Stimulated activated CD8-positive, alpha-beta memory T cell treated with anti-CD3 and anti-CD28 coated beads, Interleukin-7, amount 100 ng/mL, for 24 hours (primary cell): Measurements from ENCODE around the gene NT5C1B.
"Not testable (repeated sequence)": the region's sequence is repeated elsewhere in the genome, so short reads cannot be mapped to it uniquely, and the experiment has no call there.

Source experiments
- DNase-seq: peaks from one replicate; pipeline ENCODE4 v3.0.0-alpha.2; 2020; ENCODE audit warnings: low read depth

Gene NT5C1B

DNA sequence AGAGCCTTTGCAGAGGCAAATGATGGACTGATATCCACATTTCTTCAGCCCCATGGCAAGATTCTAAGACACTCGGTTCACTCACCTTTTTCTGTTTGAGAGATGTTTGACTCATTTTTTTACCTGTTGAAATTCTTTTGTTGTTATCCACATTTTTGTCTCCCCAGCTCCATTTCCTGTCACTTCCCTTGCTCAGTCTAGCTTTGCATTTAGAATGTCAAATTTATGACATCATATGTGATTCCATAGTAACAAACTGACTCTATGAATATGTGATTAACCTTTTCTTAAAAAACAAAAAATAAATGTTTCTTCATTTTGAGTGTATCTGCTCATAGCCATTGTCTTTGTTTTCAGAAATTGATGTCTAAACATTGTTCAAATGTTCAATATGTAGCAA is at the start of gene NT5C1B:
Gene NT5C1B (minus strand): TSS at position 216 of the 400 bp plus-strand sequence. CDS start 101 bp downstream, at position 115.
- DNase-seq, result no peak

DNA sequence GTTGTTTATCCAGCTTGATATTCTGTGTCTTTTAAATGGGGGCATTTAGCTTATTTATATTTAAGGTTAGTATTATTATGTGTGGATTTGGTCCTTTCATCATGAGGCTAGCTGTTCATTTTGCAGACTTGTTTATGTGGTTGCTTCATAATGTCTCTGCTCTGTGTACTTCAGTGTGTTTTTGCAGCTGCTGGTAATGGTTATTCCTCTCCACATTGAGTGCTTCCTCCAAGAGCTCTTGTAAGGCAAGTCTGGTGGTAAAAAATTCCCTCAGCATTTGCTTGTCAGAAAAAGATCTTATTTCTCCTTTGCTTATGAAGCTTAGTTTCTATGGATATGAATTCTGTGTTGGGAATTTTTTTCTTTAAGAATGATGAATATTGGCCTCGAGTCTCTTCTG is 47.8 kb upstream of the NT5C1B start:
- no peak for DNase-seq

DNA sequence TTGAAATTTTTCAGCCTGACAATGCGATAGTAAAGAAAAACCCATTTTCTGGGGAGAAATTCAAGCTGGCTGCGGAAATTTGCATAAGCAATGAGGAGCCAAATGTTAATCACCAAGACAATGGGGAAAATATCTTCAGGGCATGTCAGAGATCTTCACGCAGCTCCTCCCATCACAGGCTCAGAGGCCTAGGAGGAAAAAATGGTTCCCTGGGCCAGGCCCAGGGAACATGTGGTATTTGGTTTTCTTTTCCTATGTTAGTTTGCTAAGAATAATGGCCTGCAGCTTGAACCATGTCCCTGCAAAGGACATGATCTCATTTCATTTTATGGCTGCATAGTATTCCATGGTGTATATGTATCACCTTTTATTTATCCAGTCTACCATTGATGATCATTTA is 43.3 kb upstream of the NT5C1B start:
- not testable (repeated sequence) for DNase-seq

DNA sequence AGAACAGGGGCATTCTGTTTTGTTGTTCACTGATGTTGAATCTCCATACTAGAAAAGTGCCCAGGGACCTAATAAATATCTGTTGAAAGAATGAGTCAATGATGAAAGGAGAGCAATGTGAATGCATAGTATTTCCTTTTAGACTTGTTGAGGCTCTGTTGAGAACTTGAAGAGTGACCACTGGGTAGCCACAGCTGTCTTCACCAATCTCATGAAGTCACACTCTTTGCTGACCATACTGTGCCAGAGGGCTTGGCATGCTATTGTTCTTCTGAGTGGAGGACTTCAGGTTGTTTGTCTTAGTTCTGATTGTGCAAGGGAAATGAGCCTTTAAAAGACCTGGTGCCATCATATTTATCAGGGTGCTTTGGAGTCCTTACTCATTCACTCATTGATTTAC is 41.6 kb upstream of the NT5C1B start:
- DNase-seq, result no peak

DNA sequence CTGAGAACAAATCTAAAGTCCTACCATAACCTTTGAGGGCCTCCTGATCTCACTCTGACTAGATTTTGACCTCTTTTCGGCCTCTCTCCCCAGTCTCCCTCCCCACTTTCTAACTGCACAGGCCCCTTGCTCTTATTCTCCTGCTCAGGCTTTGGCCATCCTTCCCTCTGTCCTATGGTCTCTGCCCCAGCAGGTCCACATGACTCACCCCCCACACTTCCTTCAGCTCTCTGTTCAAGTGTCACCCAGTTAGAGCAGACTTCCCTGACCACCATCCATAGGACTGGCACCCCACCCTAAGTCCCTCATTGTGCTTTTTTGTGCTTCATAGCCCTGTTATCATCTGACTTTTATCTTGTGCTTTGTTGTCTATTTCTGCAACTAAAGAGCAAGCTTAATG is 41.2 kb upstream of the NT5C1B start:
- DNase-seq, result no peak

DNA sequence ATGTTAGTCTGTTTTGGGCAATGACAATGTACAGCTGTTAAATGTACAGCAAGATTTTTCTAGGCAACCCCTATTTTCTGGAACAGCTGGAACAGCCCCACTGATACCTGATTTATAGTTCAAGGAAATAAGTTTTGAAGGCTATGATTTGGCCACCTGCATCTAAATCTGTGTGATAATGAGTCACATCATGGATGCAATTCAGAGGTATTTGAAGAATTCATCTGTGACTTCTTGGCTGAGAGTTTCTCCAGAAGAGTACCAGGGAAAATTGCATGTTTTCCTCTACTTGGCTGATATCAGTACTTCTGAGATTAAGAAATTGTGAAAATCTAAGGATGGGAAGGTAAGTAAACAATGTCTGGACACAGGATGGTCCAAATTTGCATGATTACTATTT is 40.7 kb upstream of the NT5C1B start:
- DNase-seq, result no peak

DNA sequence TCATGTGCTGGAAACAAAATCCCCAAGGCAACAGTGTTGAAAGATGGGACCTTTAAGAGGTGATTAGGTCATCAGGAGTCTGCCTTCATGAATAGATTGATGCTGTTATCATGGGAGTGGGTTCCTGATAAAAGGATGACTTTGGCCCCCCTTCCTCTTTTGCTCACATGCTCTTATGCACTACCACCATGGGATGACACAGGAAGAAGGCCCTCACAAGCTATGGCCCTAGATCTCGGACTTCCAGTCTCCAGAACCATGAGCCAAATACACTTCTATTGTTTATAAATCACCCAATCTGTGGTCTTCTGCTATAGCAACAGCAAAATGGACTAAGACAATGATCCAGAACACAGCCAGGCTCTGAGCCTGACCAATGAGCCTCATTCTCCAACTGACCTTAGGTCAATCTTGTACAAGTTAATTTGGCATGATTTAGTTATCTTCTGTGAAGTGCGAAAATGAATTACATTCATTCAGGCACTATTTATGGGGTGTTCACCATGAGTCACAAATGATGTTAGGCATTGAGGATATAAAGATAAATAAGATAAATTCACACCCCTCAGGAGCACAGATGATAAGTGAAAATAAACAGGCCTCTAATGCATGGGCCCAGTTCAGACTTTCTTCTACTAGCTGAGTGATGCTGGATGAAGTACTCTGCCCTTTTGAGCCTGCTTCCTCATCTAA is 37.7 kb upstream of the NT5C1B start:
- DNase-seq, result no peak

DNA sequence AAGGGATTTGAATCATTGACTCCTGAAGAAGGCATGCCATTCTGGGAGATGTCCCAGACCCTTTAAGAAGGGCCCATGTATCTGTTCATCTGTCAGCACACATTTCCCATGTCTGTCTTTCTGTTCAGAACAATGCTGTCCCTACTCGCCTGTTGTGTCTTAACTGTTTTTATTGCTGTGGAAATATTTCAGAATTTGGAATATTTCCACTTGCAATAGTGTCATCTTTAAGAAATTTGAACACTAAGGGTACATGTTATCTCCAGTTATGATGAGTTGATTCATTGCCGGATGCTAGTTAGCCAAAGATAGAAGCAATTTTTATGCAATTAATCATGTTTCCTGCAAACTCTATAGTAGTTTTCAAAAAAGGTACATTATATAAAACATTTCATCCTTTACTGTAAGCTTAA is 36.9 kb upstream of the NT5C1B start:
- DNase-seq, result no peak

DNA sequence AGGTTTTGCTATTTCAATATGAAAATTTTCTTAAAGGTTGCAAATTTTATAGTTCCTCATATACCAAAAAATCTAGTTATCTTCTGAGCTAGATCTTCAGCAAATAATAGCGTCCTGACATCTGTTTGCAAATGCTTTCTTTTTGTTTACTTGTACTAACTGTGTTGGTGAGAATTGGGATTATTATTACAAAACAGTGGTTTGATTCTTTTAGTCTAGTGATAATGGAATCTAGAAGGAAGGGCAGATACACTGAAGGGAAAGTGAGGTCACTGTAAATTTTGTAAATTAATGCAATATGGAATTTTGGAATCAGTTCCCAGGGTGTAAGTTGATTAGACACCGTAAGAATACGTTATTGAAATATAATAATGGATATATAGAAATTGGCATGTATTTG is 36.2 kb upstream of the NT5C1B start:
- DNase-seq, result no peak

DNA sequence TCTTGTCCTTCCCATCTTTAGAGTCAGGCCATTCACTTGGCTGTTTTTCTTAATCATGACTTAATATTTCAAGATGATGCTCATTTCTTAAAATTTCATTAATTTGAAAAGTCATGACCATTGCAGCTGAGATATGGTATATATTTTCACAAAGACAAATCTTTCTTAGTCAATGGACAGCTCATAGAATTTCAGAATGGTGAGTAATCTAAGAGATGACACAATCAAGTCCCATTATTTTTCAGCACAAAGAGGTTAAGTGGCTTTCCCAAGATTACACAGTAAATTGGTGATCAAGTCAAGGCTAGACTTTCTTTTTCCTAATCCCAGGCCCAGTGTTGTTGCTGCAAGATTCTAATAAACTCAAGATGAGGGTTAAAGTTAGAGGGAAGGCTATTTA is 34.4 kb upstream of the NT5C1B start:
- no peak for DNase-seq

DNA sequence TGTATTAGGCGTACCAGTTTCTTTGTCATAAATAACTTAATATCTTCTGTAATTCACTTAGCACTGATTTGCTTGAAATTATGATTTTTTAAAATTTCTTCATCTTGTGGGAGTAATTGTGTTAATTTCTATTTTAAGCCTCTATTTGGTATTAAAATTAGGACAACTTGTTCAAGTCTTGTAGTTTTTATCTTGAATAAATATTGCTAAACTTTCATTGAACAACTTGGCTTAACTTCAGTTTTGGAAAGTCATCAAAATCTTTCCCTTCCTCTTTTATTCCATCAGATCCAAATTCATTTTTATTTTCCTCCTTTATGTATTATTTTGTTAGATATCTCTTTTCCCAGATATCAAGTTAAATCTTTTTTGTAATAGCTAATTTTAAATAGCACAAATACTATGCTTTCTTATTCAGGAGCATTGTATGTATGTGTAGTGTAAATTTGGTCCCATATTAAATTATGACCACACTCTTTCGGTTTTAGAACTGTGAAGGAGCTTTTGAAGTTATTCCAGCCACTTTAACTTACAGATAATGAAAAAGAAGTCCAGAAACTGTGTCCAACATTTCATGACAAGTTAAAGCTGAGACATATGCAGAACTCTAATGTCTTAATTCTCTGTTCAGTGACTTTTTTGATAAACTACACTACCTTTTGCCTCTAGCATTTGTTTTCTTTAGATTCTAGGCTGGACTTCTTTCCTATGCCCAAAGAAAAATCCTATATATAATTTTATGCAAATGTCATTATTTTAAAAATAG is 31.7 kb upstream of the NT5C1B start:
- no peak for DNase-seq

DNA sequence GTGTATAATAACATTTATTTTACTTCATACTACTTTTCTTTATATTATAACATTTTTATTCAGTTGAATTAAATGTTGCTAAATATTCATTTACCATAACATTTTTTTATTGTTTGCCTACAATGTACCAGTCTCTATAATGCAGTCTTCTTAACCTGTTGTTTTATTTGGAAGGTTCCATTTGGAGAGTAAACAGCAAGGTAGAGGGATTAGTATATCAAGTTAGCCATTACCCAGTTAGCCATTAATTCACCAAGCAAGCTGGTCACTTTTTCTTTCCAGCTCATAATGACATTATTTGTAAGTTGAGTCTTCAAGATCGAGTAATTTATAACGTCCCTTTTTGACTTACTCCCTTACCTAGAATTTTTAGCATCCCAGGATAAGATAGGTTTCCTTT is 29.7 kb upstream of the NT5C1B start:
- DNase-seq, result no peak

DNA sequence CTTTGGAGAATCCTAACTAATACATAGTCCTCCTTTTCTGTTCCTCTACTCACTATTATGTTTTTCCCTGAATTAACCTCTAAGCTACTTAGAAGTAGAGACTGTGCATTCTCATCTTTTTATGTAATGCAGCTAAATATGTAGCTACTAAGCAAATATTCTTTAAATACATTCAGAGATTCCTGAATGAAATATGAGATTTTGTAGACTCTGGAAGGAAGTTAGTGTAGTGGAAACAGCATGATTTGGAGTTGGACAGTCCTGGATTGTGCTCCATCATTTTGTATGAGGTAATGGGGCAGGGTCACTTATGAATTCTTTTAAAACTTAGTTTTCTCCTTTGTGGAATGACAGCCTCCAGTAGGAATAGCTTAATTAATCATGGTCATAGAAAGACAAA is 24.7 kb upstream of the NT5C1B start:
- no peak for DNase-seq

DNA sequence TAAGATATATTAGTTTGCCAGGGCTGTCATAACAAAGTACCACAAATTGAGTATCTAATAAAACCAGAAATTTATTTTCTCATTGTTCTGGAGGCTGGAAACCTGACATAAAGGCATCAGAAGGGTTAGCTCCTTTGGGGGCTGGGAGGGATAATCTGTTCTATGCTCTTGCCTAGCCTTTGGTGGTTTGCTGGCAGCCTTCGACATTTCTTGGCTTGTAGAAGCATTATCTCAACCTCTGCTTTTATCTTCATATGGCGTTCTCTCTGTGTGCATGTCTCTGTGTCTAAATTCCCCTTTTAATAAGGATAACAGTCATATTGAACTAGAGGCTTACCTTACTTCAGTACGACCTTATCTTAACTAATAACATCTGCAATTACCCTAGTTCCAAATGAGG is 22.8 kb upstream of the NT5C1B start:
- DNase-seq, result no peak

DNA sequence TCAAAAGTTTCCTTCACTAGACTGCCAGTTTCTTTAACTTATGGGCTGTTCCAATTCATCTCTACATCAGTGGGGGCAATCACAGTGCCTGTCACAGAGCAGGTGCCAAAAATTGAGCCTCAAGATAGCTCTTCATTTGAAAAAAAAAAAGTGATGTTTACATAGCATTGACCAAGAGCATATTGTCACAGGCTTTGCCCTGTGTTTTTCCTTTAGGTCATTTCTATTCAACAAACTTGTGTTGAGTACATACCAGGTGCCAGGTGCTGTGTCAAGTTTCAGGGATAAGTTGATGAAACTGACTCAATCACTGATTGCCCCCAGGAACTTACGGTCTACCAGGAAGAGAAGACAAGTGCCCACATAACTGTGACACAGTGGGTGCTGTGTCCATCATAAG is 22.2 kb upstream of the NT5C1B start:
- DNase-seq, result no peak

DNA sequence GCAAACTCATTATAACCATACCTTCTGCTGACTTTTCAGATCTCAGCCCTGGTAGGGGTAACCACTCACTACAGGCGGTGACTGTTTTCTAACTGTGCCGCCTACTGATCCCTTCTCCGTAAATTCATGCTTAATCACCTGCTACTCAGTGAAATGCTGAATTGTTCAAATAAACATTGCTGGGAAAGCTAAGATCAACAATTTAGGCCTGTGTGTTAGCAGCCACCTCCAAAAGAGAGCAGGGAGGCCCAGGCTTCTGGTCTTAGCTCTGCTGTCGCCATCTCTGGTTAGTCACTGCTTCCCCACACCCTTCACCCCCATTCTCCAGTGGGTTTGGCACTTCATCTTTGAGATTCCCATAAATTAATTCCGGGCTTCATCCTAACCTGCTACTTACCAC is 21.8 kb upstream of the NT5C1B start:
- DNase-seq, result no peak

DNA sequence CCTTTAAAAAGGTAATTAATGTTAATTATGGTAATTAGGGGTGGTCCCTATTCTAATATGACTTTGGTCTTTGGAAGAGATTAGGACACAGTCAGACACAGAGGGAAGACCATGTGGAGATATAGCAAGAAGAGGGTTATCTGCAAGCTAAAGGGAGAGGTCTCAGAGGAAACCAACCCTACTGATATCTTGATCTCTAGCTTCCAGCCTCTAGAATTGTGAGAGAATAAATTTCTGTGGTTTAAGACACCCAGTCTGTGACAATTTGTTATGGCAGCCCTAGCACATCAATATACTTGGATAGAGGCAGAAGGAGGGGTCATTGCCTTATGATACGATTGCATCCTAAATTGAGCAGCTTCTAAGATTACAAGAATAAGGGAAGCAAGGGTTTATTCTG is 21.3 kb upstream of the NT5C1B start:
- DNase-seq, result no peak

DNA sequence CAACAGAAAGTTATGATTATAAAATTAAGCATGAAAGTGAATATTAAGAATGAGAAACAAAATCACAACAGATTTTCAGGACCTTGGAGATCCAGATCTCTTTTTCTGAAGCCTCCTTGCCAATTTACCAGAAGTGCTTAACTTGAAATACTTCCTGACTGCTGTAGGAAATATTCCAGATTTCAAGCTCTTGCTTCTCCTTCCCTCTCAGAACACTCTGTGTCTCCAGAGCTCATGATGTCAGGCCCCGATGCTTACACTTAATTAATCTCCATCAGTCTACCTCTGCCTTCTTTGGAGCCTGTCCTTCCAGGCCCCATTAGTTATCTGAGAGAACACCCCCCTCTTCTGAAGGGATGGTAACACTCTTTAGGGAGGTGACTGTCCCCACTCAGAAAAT is 20.7 kb upstream of the NT5C1B start:
- DNase-seq, result no peak

DNA sequence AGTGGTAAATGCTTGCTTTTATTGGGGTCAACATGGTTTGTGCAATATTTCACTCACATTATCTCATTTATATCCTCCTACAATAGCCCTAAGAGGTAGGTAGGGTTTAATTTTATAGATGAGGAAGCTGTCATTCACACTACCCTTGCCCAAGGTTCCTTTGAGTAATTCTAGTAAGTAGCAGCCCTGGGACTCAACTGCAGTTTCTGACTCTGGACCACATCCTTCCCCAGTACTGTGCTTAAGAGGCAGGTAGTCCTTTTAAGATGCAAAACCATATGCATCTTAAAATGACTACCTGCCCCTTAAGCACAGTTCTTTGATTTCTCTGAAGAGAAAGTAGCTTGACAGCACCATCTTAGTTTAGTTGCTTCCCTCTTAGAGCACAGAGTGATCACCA is 15.7 kb upstream of the NT5C1B start:
- no peak for DNase-seq

DNA sequence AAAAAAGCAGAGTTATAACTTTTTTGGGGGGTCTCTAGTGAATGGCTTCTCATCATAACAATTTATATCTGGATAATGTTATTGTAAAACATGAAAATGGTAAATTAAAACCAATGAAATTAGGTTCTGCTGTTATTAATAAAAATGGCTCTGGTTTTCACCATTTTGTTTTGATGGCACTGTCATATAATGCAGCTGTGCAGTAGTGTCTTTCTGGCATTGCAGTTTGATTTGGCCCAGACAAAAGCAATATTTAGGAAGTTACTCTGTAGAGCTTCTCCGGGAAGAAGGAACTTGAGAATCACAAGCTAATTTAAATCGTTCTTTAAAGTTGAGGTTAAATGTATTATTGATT is 15.1 kb upstream of the NT5C1B start:
- DNase-seq, result no peak

DNA sequence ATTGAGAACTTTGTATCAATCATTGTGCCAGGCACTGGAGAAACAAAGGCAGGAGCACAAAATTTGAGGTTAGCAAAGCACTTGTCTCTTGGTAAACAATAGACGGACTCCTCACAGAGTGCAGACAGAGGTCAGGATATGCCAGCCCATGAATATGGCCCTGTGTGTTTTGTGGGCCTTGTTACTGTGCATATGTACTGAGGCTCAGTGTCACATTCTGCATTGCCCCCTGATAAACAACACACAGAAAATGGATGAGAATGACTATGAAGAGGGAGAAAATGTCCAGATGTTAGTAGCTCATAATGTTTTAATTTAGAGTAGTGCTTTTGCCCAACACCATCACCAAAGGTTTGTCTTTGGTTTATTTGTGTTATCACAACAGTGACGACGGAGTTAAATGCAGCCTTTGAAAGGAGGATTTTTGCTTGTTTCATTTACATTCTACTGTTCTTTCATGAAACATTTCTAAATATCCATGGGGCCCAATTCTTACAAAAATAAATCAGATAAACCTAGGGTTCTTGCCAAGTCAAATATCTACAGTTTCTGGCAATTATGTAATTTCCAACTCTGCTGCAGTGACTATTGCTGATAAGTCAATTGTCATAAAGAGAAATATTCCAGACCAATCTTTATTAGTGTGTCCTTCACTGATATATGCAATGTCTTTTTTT is 14.6 kb upstream of the NT5C1B start:
- no peak for DNase-seq

DNA sequence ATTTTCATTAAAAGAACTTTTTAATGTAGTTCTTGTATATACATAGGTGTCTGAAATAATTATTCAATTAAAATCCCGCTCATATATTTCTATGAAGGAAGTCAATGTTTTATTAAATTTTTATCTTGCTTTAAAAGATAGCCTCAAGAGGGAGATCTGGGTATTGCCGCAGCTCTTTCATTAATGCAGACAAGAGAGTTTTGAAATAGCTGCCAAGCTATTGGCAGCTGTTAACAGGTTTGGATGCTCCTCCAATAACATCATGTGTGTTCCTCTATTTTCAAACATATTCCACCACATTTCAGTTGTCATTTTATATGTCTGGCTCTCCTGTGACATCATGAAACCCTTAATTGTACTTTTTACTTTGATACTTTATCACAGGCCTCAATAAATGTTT is 12.9 kb upstream of the NT5C1B start:
- DNase-seq, result no peak

DNA sequence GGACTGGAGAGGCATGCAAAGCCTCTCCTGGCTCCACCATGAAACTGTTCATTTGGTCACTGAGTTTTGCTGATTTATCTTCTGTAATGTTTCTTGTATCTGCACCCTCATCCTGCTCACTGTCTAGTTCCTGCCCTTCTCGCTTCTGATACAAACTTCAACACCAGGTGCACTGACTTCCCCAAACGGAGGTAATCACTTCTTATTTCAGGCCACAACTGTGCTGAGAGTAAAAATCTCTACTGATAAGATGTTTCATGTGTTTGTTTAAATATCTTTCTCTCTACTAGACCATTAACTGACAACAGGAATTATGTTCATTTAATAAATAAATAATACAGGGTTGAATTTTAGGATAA is 10.9 kb upstream of the NT5C1B start:
- no peak for DNase-seq
